Dermis blood vessel endothelial cell (primary cell): ENCODE data around the gene PSMG1. TPM values are rescaled to one million over a fixed set of nuclear protein-coding genes. Genes with fewer than 3 reads are reported as not detected.

ENCODE experiments used
- total RNA-seq: library from RNA; depleted of rRNA; stranded (reverse); fragments of >200 nt; gene quantifications from 2 replicates; pipeline ENCODE4 v1.2.3, GENCODE V29; 2014

The PSMG1 gene
- total RNA-seq, 1 donor from 2014 or later: 57.3 TPM

Other genes with a start within 250 kb of the PSMG1 start
- 58.7 and 104 TPM in 2 replicates for gene BRWD1, start 130.2 kb upstream of the PSMG1 start, total RNA-seq
- gene HMGN1, start 165.6 kb upstream of the PSMG1 start, total RNA-seq: 223 and 284 TPM in 2 replicates